Measurements from ENCODE around the gene IGF1R.

Gene IGF1R

GRCh38 chr15:98728811-98729160, 80.4 kb downstream of the IGF1R start:
- no peak overlapping the region for H3K4me3 ChIP-seq (ENCODE audit: low read depth, low read length)

GRCh38 chr15:98729446-98730042, 81.2 kb downstream of the IGF1R start:
- H3K4me3 ChIP-seq (ENCODE audit: low read depth, low read length), result no peak overlapping the region
- no peak for DNase-seq (ENCODE audit: low read depth)
- TF ChIP-seq, protein P1, sequence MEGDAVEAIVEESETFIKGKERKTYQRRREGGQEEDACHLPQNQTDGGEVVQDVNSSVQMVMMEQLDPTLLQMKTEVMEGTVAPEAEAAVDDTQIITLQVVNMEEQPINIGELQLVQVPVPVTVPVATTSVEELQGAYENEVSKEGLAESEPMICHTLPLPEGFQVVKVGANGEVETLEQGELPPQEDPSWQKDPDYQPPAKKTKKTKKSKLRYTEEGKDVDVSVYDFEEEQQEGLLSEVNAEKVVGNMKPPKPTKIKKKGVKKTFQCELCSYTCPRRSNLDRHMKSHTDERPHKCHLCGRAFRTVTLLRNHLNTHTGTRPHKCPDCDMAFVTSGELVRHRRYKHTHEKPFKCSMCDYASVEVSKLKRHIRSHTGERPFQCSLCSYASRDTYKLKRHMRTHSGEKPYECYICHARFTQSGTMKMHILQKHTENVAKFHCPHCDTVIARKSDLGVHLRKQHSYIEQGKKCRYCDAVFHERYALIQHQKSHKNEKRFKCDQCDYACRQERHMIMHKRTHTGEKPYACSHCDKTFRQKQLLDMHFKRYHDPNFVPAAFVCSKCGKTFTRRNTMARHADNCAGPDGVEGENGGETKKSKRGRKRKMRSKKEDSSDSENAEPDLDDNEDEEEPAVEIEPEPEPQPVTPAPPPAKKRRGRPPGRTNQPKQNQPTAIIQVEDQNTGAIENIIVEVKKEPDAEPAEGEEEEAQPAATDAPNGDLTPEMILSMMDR (IDR thresholded peaks at IDR 0.05; ENCODE audit: low read depth, low read length, missing control alignments), result no peak

More at GRCh38 chr15:98728811-98729160, 80.4 kb downstream of the IGF1R start:
- no peak for DNase-seq (ENCODE audit: low read depth)
- TF ChIP-seq, protein P1 (IDR thresholded peaks at IDR 0.05; ENCODE audit: low read depth, low read length, missing control alignments), result no peak

- TF ChIP-seq, protein P1 (IDR thresholded peaks at IDR 0.05; ENCODE audit: low read depth, low read length, missing control alignments), result no peak
- no peak for DNase-seq (ENCODE audit: low read depth)
- H3K4me3 ChIP-seq (ENCODE audit: low read depth, low read length), result no peak overlapping the region
Observed at GRCh38 chr15:98730860-98731711, 82.7 kb downstream of the IGF1R start.

DNA sequence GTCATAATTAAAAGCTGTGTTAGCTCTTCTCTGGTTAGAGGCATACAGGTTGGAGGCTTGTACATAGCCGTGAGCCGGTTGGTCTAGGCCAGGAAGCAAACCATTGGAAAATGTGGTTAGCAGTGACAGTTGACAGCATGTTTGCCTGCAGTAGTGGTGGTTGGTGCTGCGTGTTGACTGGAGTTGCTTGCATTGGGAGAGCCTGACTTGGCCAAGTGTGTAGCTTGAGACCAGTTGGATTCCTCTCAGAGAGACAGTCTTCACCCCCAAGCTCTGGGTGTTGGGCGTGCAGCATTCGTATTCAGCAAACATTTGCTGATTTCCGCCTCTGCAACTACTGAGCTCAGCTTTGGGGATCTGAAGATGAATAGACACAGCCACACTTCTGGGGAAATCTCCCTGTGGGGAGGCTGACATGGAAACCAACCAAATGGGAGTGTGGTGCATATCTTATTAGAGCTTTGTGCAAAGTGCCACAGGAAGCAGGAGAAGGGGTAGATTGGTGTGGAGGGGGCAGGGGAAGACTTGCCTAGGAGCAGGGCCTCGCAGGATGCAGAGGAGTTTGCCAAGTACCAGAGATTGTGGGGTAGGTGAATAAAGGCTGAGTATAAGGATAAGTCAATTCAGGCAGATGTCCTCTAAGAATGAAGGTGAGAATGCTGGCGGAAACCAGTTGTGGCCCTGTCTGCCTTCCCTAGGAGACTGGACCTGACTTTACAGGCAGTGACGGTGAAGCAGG, 83.5 kb downstream of the IGF1R start:
- H3K4me3 ChIP-seq (ENCODE audit: low read depth, low read length), result no peak overlapping the region
- no peak for DNase-seq (ENCODE audit: low read depth)
- TF ChIP-seq, protein P1 (IDR thresholded peaks at IDR 0.05; ENCODE audit: low read depth, low read length, missing control alignments), result no peak

DNA sequence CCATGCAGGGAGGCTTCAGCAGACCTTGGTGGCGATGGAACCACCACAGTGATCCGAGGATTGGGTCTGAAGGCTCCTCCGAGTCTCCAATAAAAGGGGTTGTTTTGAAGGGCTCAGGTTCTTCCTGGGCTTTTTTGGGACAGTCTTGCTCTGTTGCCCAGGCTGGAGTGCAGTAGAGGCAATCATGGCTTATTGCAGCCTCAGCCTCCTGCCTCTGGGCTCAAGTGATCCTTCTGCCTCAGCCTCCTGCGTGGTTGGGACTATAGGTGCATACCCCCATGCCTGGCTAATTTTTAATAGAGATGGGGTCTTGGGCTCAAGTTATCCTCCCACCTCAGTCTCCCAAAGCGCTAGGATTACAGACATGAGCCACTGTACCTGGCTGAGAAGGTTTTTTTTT, 84.8 kb downstream of the IGF1R start:
- TF ChIP-seq, protein P1 (IDR thresholded peaks at IDR 0.05; ENCODE audit: low read depth, low read length, missing control alignments), result no peak
- no peak overlapping the region for H3K4me3 ChIP-seq (ENCODE audit: low read depth, low read length)
- DNase-seq (ENCODE audit: low read depth), result no peak

DNA sequence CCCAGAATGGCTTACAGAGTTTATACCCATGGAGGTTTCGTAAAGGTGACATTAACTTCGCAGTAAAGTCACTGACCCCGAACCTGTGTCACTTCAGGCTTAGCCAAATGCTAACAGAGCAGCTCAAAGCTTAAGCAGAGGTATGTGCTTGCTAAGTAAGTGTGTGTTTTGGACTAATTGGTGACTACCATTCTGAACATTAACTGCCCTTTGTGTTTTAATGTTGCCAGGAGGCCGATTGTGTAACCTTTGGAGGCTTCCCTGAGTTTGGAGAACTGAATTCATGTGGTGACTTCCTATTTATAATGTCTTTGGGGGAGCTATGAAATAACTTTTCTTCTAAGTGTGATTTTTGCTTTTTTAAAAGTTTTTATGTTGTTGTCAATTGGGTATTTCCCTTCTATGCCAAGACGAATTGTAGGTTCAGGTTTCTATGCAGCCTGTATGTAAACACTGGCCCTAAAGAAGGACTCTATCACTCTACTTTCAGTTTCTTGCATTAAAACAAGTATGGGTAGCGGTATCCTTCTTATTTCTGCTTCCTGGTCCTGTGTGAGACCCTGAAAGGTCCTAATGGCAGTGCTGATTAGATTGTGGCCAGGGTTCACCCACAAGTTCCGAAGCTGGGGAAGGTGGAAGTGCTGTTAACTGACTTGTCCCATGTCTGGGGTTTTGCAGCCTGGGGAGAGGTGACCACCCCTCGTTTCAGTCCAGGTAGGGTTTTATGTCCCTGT, 86.3 kb downstream of the IGF1R start:
- TF ChIP-seq, protein P1 (IDR thresholded peaks at IDR 0.05; ENCODE audit: low read depth, low read length, missing control alignments), result no peak
- H3K4me3 ChIP-seq (ENCODE audit: low read depth, low read length), result no peak overlapping the region
- no peak for DNase-seq (ENCODE audit: low read depth)

Data from GM12864 (cell line).